T-helper 17 cell (primary cell): Measurements from ENCODE around the gene CLSTN2. TPM values are rescaled to one million over a fixed set of nuclear protein-coding genes. Genes with fewer than 3 reads are reported as not detected.

Experiments
- ATAC-seq: fragments of 150-1000 bp; cut with Tn5 transposase; 2 replicates; pipeline ENCODE4 v1.10.0; 2021; ENCODE audit warnings: mild to moderate bottlenecking, moderate library complexity
- DNase-seq, 3 donors: peaks; one replicate each; pipeline versions ENCODE4 v3.0.0 to v3.0.0-alpha.2; 2020 to 2021
- H3K9me3 ChIP-seq: one replicate; pipeline ENCODE4 v1.7.0; 2013; ENCODE audit warnings: low read length, mild to moderate bottlenecking; ENCODE audit not compliant: control insufficient read depth, poor library complexity, severe bottlenecking
- H3K27ac Mint-ChIP-seq: one replicate; pipeline ENCODE4 v1.8.0; 2022; ENCODE audit warnings: mild to moderate bottlenecking, moderate library complexity, mixed read lengths
- H3K27me3 Mint-ChIP-seq: one replicate; pipeline ENCODE4 v1.8.0; 2022; ENCODE audit warnings: mixed read lengths
- H3K36me3 Mint-ChIP-seq: one replicate; pipeline ENCODE4 v1.8.0; 2022; ENCODE audit warnings: low read depth, mixed read lengths
- H3K4me1 Mint-ChIP-seq: one replicate; pipeline ENCODE4 v1.8.0; 2022; ENCODE audit warnings: mild to moderate bottlenecking, mixed read lengths
- H3K4me3 Mint-ChIP-seq: one replicate; pipeline ENCODE4 v1.8.0; 2022; ENCODE audit warnings: mild to moderate bottlenecking, moderate library complexity, mixed read lengths
- total RNA-seq, 4 donors: library from RNA in 2 of 4; stranded (reverse) in 2 of 4; gene quantifications; one replicate each; pipeline ENCODE4 v1.2.3 and lab custom pipeline; 2022 to 2026

The CLSTN2 gene
- total RNA-seq, 2 donors from 2014 or later = not detected

- Mint-ChIP-seq H3K27me3 (peaks cover 34% of the 10 kb centered on the region), H3K36me3 (no peaks in the 10 kb centered on the region), H3K4me3 (no peak overlapping the region), H3K4me1 (no peaks in the 10 kb centered on the region), H3K27ac (no peak overlapping the region)
- ATAC-seq (no peak), DNase-seq (no peak)
- H3K9me3 ChIP-seq = no peaks in the 10 kb centered on the region
These were observed 53.6 kb downstream of the CLSTN2 start for GRCh38 chr3:139988472-139989156.

GRCh38 chr3:139994891-139995290, 59.9 kb downstream of the CLSTN2 start:
- ATAC-seq (no peak), DNase-seq (no peak)
- Mint-ChIP-seq H3K4me1 (no peaks in the 10 kb centered on the region), H3K27ac (no peak overlapping the region), H3K36me3 (no peaks in the 10 kb centered on the region), H3K4me3 (no peak overlapping the region), H3K27me3 (peaks cover 11% of the 10 kb centered on the region)
- H3K9me3 ChIP-seq = no peaks in the 10 kb centered on the region

GRCh38 chr3:140004271-140004670, 69.3 kb downstream of the CLSTN2 start:
- H3K4me1 Mint-ChIP-seq = no peaks in the 10 kb centered on the region
- no peaks in the 10 kb centered on the region for H3K9me3 ChIP-seq
- H3K4me3 Mint-ChIP-seq = no peak overlapping the region
- DNase-seq (no peak), ATAC-seq (no peak)
- no peak overlapping the region for H3K27ac Mint-ChIP-seq
- H3K27me3 Mint-ChIP-seq = peaks cover 25% of the 10 kb centered on the region
- no peaks in the 10 kb centered on the region for H3K36me3 Mint-ChIP-seq

- no peaks in the 10 kb centered on the region for H3K9me3 ChIP-seq
- Mint-ChIP-seq H3K4me3 (no peak overlapping the region), H3K27me3 (peaks cover 21% of the 10 kb centered on the region), H3K4me1 (no peaks in the 10 kb centered on the region), H3K27ac (no peak overlapping the region), H3K36me3 (no peaks in the 10 kb centered on the region)
- no peak for ATAC-seq
- no peak for DNase-seq
These were observed 71.3 kb downstream of the CLSTN2 start for GRCh38 chr3:140006331-140006730.

GRCh38 chr3:140007081-140007480, 72.1 kb downstream of the CLSTN2 start:
- no peak overlapping the region for H3K27ac Mint-ChIP-seq
- H3K9me3 ChIP-seq = no peaks in the 10 kb centered on the region
- peaks cover 21% of the 10 kb centered on the region for H3K27me3 Mint-ChIP-seq
- no peak for ATAC-seq
- H3K36me3 Mint-ChIP-seq = no peaks in the 10 kb centered on the region
- no peaks in the 10 kb centered on the region for H3K4me1 Mint-ChIP-seq
- DNase-seq = no peak
- H3K4me3 Mint-ChIP-seq = no peak overlapping the region

- Mint-ChIP-seq H3K27me3 (peaks cover 27% of the 10 kb centered on the region), H3K4me1 (no peaks in the 10 kb centered on the region), H3K27ac (no peak overlapping the region), H3K36me3 (peaks cover 2% of the 10 kb centered on the region), H3K4me3 (no peak overlapping the region)
- DNase-seq (no peak), ATAC-seq (no peak)
- no peaks in the 10 kb centered on the region for H3K9me3 ChIP-seq
These were observed 73.2 kb downstream of the CLSTN2 start for GRCh38 chr3:140007911-140008869.

GRCh38 chr3:140010391-140010790, 75.4 kb downstream of the CLSTN2 start:
- Mint-ChIP-seq H3K4me3 (no peak overlapping the region), H3K27me3 (peaks cover 26% of the 10 kb centered on the region), H3K36me3 (peaks cover 2% of the 10 kb centered on the region), H3K27ac (no peak overlapping the region), H3K4me1 (no peaks in the 10 kb centered on the region)
- DNase-seq (no peak), ATAC-seq (no peak)
- H3K9me3 ChIP-seq = no peaks in the 10 kb centered on the region

- no peaks in the 10 kb centered on the region for H3K4me1 Mint-ChIP-seq
- DNase-seq = no peak
- no peak for ATAC-seq
- H3K36me3 Mint-ChIP-seq = peaks cover 2% of the 10 kb centered on the region
- H3K4me3 Mint-ChIP-seq = no peak overlapping the region
- no peak overlapping the region for H3K27ac Mint-ChIP-seq
- no peaks in the 10 kb centered on the region for H3K9me3 ChIP-seq
- peaks cover 21% of the 10 kb centered on the region for H3K27me3 Mint-ChIP-seq
These were observed 76.1 kb downstream of the CLSTN2 start for GRCh38 chr3:140011086-140011485.

GRCh38 chr3:140011611-140012277, 76.8 kb downstream of the CLSTN2 start:
- no peak overlapping the region for H3K4me3 Mint-ChIP-seq
- no peaks in the 10 kb centered on the region for H3K4me1 Mint-ChIP-seq
- peaks cover 2% of the 10 kb centered on the region for H3K36me3 Mint-ChIP-seq
- no peaks in the 10 kb centered on the region for H3K9me3 ChIP-seq
- DNase-seq (no peak), ATAC-seq (no peak)
- H3K27me3 Mint-ChIP-seq = peaks cover 21% of the 10 kb centered on the region
- no peak overlapping the region for H3K27ac Mint-ChIP-seq

GRCh38 chr3:140013220-140013619, 78.2 kb downstream of the CLSTN2 start:
- H3K27ac Mint-ChIP-seq = no peak overlapping the region
- peaks cover 2% of the 10 kb centered on the region for H3K36me3 Mint-ChIP-seq
- H3K9me3 ChIP-seq = no peaks in the 10 kb centered on the region
- peaks cover 9% of the 10 kb centered on the region for H3K27me3 Mint-ChIP-seq
- H3K4me1 Mint-ChIP-seq = no peaks in the 10 kb centered on the region
- no peak overlapping the region for H3K4me3 Mint-ChIP-seq
- DNase-seq = no peak
- ATAC-seq = no peak

- no peak for DNase-seq
- Mint-ChIP-seq H3K27me3 (peaks cover 12% of the 10 kb centered on the region), H3K27ac (no peak overlapping the region), H3K4me3 (no peak overlapping the region), H3K36me3 (peaks cover 2% of the 10 kb centered on the region), H3K4me1 (no peaks in the 10 kb centered on the region)
- H3K9me3 ChIP-seq = no peaks in the 10 kb centered on the region
- no peak for ATAC-seq
These were observed 80.0 kb downstream of the CLSTN2 start for GRCh38 chr3:140014831-140015495.

GRCh38 chr3:140015741-140016140, 80.8 kb downstream of the CLSTN2 start:
- H3K27ac Mint-ChIP-seq = no peak overlapping the region
- H3K4me1 Mint-ChIP-seq = no peaks in the 10 kb centered on the region
- no peak overlapping the region for H3K4me3 Mint-ChIP-seq
- H3K36me3 Mint-ChIP-seq = peaks cover 2% of the 10 kb centered on the region
- no peak for ATAC-seq
- DNase-seq = no peak
- H3K9me3 ChIP-seq = no peaks in the 10 kb centered on the region
- peaks cover 12% of the 10 kb centered on the region for H3K27me3 Mint-ChIP-seq

- Mint-ChIP-seq H3K27ac (no peak overlapping the region), H3K4me3 (no peak overlapping the region), H3K4me1 (no peaks in the 10 kb centered on the region), H3K27me3 (peaks cover 12% of the 10 kb centered on the region), H3K36me3 (peaks cover 3% of the 10 kb centered on the region)
- no peak for DNase-seq
- ATAC-seq = no peak
- H3K9me3 ChIP-seq = no peaks in the 10 kb centered on the region
These were observed 83.6 kb downstream of the CLSTN2 start for GRCh38 chr3:140018556-140018955.
